Neural crest cell (in vitro differentiated cells): ENCODE results near the gene TMC3. TPM values are rescaled to one million over a fixed set of nuclear protein-coding genes. Genes with fewer than 3 reads are reported as not detected.
A peak's percentile ranks its signal among the peaks of the same experiment; 100 is the strongest.

Experiments
- DNase-seq: peaks from one replicate; pipeline ENCODE4 v3.0.0; 2021; ENCODE audit warnings: low read depth, mixed read lengths, low spot score
- H3K27ac Mint-ChIP-seq: one replicate; pipeline ENCODE4 v1.8.0; 2021; ENCODE audit warnings: mild to moderate bottlenecking, mixed read lengths; ENCODE audit not compliant: unreplicated experiment
- H3K27me3 Mint-ChIP-seq: 2 replicates; pipeline ENCODE4 v1.8.0; 2021; ENCODE audit warnings: low read depth, mild to moderate bottlenecking, mixed read lengths
- H3K36me3 Mint-ChIP-seq: 2 replicates; pipeline ENCODE4 v1.8.0; 2021; ENCODE audit warnings: low read depth, mild to moderate bottlenecking, mixed read lengths
- H3K4me1 Mint-ChIP-seq: 2 replicates; pipeline ENCODE4 v1.8.0; 2021; ENCODE audit warnings: mixed read lengths
- H3K4me3 Mint-ChIP-seq: one replicate; pipeline ENCODE4 v1.8.0; 2021; ENCODE audit warnings: mild to moderate bottlenecking, mixed read lengths
- H3K9me3 Mint-ChIP-seq: 2 replicates; pipeline ENCODE4 v1.8.0; 2021; ENCODE audit warnings: mixed read lengths
- total RNA-seq: library from RNA; stranded (reverse); gene quantifications from 2 replicates; pipeline ENCODE4 v1.2.1, GENCODE V29; 2021
- TF ChIP-seq, protein P1 (sequence below): fragments of 200-600 bp; sonication (generic); conservative IDR thresholded peaks from 2 replicates; pipeline ENCODE4 v1.5.0; 2021; ENCODE audit warnings: antibody characterized with exemption, mild to moderate bottlenecking

TMC3 gene
- total RNA-seq, 1 donor from 2014 or later = not detected

DNA sequence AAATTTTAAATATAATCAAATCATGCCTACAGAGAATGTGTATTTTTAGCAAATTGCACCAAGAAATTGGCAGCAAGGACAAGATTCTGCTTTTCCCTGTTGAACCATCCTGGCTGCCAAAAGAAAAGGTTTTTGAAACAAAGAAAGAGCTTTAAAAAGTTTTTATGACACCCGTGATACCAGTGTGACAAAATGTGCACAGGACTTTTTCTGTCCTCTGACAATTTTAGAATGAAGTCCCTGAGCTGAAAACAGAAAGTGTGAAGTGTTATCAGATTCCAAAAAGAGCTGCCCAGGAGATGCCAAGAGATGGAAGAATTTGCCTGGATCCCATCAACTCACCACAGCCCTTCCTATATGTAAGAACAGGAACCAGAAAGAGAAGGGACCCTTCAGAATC lies 33.2 kb upstream of the TMC3 start:
- Mint-ChIP-seq H3K9me3 (no peaks in the 10 kb centered on the region), H3K27me3 (peaks cover 17% of the 10 kb centered on the region), H3K4me3 (no peak overlapping the region), H3K27ac (no peak overlapping the region), H3K36me3 (no peaks in the 10 kb centered on the region), H3K4me1 (peaks cover 11% of the 10 kb centered on the region)
- TF ChIP-seq, protein P1, sequence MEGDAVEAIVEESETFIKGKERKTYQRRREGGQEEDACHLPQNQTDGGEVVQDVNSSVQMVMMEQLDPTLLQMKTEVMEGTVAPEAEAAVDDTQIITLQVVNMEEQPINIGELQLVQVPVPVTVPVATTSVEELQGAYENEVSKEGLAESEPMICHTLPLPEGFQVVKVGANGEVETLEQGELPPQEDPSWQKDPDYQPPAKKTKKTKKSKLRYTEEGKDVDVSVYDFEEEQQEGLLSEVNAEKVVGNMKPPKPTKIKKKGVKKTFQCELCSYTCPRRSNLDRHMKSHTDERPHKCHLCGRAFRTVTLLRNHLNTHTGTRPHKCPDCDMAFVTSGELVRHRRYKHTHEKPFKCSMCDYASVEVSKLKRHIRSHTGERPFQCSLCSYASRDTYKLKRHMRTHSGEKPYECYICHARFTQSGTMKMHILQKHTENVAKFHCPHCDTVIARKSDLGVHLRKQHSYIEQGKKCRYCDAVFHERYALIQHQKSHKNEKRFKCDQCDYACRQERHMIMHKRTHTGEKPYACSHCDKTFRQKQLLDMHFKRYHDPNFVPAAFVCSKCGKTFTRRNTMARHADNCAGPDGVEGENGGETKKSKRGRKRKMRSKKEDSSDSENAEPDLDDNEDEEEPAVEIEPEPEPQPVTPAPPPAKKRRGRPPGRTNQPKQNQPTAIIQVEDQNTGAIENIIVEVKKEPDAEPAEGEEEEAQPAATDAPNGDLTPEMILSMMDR = no peak
- DNase-seq = no peak

DNA sequence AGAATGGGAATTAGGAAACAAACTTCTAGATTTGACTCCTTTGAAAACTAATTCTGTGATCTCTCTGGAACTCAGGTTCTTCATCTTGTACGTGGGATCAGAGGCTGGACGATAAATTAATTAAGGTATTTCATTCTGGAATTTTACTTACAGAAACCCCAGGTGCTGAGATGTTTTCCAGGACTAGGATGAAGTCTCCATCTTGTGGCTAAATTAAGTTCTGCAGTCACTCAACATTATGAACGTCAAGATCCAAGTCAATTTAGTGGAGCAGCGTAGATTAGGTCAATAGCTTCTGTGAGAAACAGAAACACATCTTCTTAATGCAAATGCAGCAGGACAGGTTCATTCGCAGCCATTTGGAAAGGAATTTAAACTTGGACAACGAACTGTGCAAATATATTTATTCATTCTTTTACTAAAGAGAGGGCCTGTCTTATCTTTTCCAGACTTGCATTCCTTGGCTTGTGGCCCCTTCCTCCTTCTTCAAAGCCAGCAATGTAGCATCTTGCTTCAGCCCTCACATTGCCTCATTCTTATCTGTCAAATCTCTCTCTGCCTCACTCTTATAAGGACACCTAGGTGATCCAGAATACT lies 26.7 kb upstream of the TMC3 start:
- no peak overlapping the region for H3K4me3 Mint-ChIP-seq
- H3K36me3 Mint-ChIP-seq = no peaks in the 10 kb centered on the region
- no peak overlapping the region for H3K27ac Mint-ChIP-seq
- H3K9me3 Mint-ChIP-seq = peaks cover 3% of the 10 kb centered on the region
- TF ChIP-seq, protein P1 = peak; percentile 82
- peak; percentile 9 for DNase-seq
- no peaks in the 10 kb centered on the region for H3K4me1 Mint-ChIP-seq
- H3K27me3 Mint-ChIP-seq = no peaks in the 10 kb centered on the region

DNA sequence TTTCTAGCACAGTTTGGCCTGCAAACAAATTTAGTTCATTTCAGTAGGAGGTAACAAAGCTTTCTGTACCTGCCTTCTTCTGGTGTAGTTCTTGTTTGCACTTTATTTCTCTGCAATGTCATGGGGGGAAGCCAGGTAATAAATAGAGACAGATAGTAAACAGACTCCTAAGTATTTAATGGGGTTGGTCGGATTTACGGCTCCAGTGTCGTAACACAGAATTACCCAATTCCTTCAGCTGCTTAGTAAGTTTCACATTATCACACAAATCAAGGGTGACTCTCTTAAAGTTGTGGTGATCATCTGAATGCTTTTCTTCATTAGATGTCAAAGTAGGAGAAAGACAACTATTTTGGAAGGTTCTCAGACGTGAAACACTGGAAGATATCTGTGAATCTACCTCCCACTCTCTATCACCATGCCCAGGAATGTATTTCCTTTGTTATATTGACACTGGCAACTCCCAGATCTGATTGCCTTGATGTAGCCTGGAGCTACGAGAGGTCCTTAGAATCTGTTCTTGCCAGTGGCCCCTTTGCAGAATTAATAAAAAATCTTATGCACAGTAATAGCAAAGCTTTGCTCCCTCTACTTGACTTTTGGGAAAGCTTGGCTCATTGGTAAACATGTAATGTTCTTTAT lies 25.0 kb upstream of the TMC3 start:
- Mint-ChIP-seq H3K9me3 (peaks cover 3% of the 10 kb centered on the region), H3K4me1 (no peaks in the 10 kb centered on the region), H3K27me3 (no peaks in the 10 kb centered on the region), H3K4me3 (no peak overlapping the region), H3K36me3 (no peaks in the 10 kb centered on the region), H3K27ac (no peak overlapping the region)
- TF ChIP-seq, protein P1 = no peak
- DNase-seq = no peak

GRCh38 chr15:81398456-81398855 lies 24.4 kb upstream of the TMC3 start:
- DNase-seq = no peak
- Mint-ChIP-seq H3K9me3 (peaks cover 3% of the 10 kb centered on the region), H3K4me3 (no peak overlapping the region), H3K36me3 (no peaks in the 10 kb centered on the region), H3K27me3 (no peaks in the 10 kb centered on the region), H3K4me1 (no peaks in the 10 kb centered on the region), H3K27ac (no peak overlapping the region)
- TF ChIP-seq, protein P1 = no peak

DNA sequence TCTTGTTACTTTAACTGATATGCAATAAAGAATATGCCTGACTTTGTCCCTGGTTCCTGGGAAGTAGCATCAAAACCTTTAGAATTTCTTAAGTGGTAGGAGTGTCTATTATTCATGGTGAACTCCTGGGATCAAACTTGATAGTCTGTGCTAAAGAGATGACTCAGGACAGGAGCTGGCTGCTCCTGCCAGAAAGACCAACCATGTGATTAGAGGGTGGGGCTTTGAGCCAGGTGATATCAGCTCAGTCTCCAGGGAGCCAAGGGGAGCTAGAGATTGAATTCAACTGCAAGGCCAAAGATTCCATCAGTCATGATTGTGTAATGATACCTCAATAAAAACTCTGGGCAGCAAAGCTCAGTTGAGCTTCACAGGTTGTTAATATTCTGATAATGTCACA lies 20.6 kb upstream of the TMC3 start:
- Mint-ChIP-seq H3K4me3 (no peak overlapping the region), H3K27me3 (no peaks in the 10 kb centered on the region), H3K9me3 (peaks cover 2% of the 10 kb centered on the region), H3K27ac (no peak overlapping the region), H3K36me3 (no peaks in the 10 kb centered on the region), H3K4me1 (no peaks in the 10 kb centered on the region)
- TF ChIP-seq, protein P1 = no peak
- no peak for DNase-seq
